ENCODE results near the gene PKN2.

DNA sequence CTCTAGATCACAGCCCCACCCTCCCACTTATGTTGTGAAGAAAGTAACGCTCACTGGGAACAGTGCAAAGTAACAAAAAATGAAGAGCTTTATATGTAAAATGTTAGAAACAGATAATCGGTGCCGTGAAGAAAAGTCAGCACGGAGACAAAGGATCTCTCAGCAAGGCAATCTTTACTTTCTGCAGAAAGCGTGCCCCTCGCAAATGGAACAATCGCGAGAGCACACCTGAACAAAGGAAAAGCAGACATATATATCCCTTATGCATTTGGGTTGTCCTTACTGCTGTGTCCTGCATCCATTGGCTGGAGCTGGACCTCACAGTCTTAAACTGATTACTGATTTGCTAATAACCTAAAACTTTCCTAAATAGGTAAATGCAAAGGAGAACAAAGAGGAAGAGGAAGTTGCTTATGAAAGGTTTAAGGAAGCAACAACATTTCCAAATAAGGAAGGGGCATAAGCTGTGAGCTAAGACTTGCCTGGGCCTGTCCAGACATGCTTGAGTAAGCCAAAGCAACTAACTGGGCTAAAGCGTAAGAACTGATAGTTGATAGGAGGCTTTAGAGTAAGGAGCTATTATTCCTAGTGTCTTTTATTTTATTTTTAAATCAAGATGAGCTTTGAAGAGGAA, 117.6 kb downstream of the PKN2 start:
- no peak for TF ChIP-seq CTCF (conservative IDR thresholded peaks at IDR 0.05; ENCODE audit: low read length)
- no peak for TF ChIP-seq EZH2phosphoT487 (IDR thresholded peaks at IDR 0.05; ENCODE audit: borderline replicate concordance)
